Measurements from ENCODE around the gene VSX2. TPM values are rescaled to one million over a fixed set of nuclear protein-coding genes. Genes with fewer than 3 reads are reported as not detected.

Gene VSX2
- total RNA-seq, 1 donor from 2014 or later, result not detected

GRCh38 chr14:74213907-74214803 lies 25.1 kb upstream of the VSX2 start:
- TF ChIP-seq, protein P1, sequence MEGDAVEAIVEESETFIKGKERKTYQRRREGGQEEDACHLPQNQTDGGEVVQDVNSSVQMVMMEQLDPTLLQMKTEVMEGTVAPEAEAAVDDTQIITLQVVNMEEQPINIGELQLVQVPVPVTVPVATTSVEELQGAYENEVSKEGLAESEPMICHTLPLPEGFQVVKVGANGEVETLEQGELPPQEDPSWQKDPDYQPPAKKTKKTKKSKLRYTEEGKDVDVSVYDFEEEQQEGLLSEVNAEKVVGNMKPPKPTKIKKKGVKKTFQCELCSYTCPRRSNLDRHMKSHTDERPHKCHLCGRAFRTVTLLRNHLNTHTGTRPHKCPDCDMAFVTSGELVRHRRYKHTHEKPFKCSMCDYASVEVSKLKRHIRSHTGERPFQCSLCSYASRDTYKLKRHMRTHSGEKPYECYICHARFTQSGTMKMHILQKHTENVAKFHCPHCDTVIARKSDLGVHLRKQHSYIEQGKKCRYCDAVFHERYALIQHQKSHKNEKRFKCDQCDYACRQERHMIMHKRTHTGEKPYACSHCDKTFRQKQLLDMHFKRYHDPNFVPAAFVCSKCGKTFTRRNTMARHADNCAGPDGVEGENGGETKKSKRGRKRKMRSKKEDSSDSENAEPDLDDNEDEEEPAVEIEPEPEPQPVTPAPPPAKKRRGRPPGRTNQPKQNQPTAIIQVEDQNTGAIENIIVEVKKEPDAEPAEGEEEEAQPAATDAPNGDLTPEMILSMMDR (conservative IDR thresholded peaks at IDR 0.05; ENCODE audit: low read depth, low read length), result no peak
- DNase-seq (ENCODE audit: low read depth), result no peak
- H3K4me3 ChIP-seq (ENCODE audit: low read depth, low read length), result no peak overlapping the region

- TF ChIP-seq, protein P1 (conservative IDR thresholded peaks at IDR 0.05; ENCODE audit: low read depth, low read length), result no peak
- no peak overlapping the region for H3K4me3 ChIP-seq (ENCODE audit: low read depth, low read length)
Observed at GRCh38 chr14:74216671-74217070, 22.6 kb upstream of the VSX2 start.

GRCh38 chr14:74217672-74218448 lies 21.4 kb upstream of the VSX2 start:
- H3K4me3 ChIP-seq (ENCODE audit: low read depth, low read length), result peak overlapping the region; percentile 25
- DNase-seq (ENCODE audit: low read depth), result no peak

More at GRCh38 chr14:74216671-74217070, 22.6 kb upstream of the VSX2 start:
- DNase-seq (ENCODE audit: low read depth), result no peak

GRCh38 chr14:74218462-74218861 lies 20.8 kb upstream of the VSX2 start:
- no peak for DNase-seq (ENCODE audit: low read depth)
- TF ChIP-seq, protein P1 (conservative IDR thresholded peaks at IDR 0.05; ENCODE audit: low read depth, low read length), result no peak
- no peak overlapping the region for H3K4me3 ChIP-seq (ENCODE audit: low read depth, low read length)

More at GRCh38 chr14:74217672-74218448, 21.4 kb upstream of the VSX2 start:
- TF ChIP-seq, protein P1 (conservative IDR thresholded peaks at IDR 0.05; ENCODE audit: low read depth, low read length), result peak; percentile 90

GRCh38 chr14:74219277-74220205 lies 19.7 kb upstream of the VSX2 start:
- no peak overlapping the region for H3K4me3 ChIP-seq (ENCODE audit: low read depth, low read length)
- no peak for DNase-seq (ENCODE audit: low read depth)
- TF ChIP-seq, protein P1 (conservative IDR thresholded peaks at IDR 0.05; ENCODE audit: low read depth, low read length), result no peak

- H3K4me3 ChIP-seq (ENCODE audit: low read depth, low read length), result no peak overlapping the region
- DNase-seq (ENCODE audit: low read depth), result no peak
- TF ChIP-seq, protein P1 (conservative IDR thresholded peaks at IDR 0.05; ENCODE audit: low read depth, low read length), result no peak
Observed at GRCh38 chr14:74220991-74221390, 18.3 kb upstream of the VSX2 start.

All from epithelial cell of proximal tubule (primary cell).